ENCODE data around the gene TSPAN4. TPM values are rescaled to one million over a fixed set of nuclear protein-coding genes. Genes with fewer than 3 reads are reported as not detected.

The TSPAN4 gene
- polyA plus RNA-seq, 3 donors = 52.6 to 75.5 (median 63.1) TPM

GRCh38 chr11:829176-829846 is 13.3 kb upstream of the TSPAN4 start:
- peak overlapping the region; percentile 54 for H2AFZ ChIP-seq (ENCODE audit: insufficient read depth, low read depth, low read length, poor library complexity, severe bottlenecking)
- H3K4me3 Mint-ChIP-seq = peak overlapping the region; percentile 78 to 92
- H3K27me3 ChIP-seq (ENCODE audit: control insufficient read depth in 2 of 2, insufficient read depth in 2 of 2, low read length in 2 of 2) = peaks cover 10 to 56% of the 10 kb centered on the region in 2 donors
- H3K27ac Mint-ChIP-seq = peak overlapping the region in 2 of 7 donors; percentile 36 to 45
- peaks cover 14% of the 10 kb centered on the region for H3K79me2 ChIP-seq (ENCODE audit: insufficient read depth, low read length)
- no peaks in the 10 kb centered on the region for H3K9me3 ChIP-seq (replicated peaks in 1 of 2; ENCODE audit: control insufficient read depth in 1 of 2, insufficient read depth in 1 of 2, low read length in 2 of 2)
- peaks cover 50% of the 10 kb centered on the region for H4K20me1 ChIP-seq (ENCODE audit: insufficient read depth, low read length)
- peak overlapping the region; percentile 89 for H3K4me2 ChIP-seq (replicated peaks; ENCODE audit: extremely low read depth, low read length, poor library complexity, severe bottlenecking)
- H3K36me3 Mint-ChIP-seq = peaks cover 17 to 21% of the 10 kb centered on the region in 2 donors
- TF ChIP-seq CTCF (IDR thresholded peaks at IDR 0.05) = no peak
- intact Hi-C loops (cut with micrococcal nuclease) = no loop called here
- H3K9me3 Mint-ChIP-seq = peaks cover 0 to 18% (median 1%) of the 10 kb centered on the region in 7 donors
- H3K36me3 ChIP-seq (replicated peaks in 1 of 2; ENCODE audit: control insufficient read depth in 1 of 2, insufficient read depth in 2 of 2, low read length in 2 of 2) = peaks cover 9 to 16% of the 10 kb centered on the region in 2 donors
- peaks cover 76 to 89% of the 10 kb centered on the region in 2 donors for H3K4me1 ChIP-seq (ENCODE audit: control insufficient read depth in 1 of 2, insufficient read depth in 2 of 2, low read length in 2 of 2)
- H3K4me3 ChIP-seq (replicated peaks in 1 of 3; ENCODE audit: low read depth in 2 of 3, low read length in 3 of 3) = peak overlapping the region; percentile 29 to 77 (median 43)
- 1% methylated on average over 39 of the region's 40 CpGs for WGBS (ENCODE audit: insufficient coverage)
- no peak for DNase-seq
- H3K27me3 Mint-ChIP-seq (ENCODE audit: low read depth in 3 of 3) = peaks cover 47 to 69% (median 53%) of the 10 kb centered on the region in 3 donors
- H3K27ac ChIP-seq (ENCODE audit: low read depth in 1 of 2, low read length in 2 of 2) = no peak overlapping the region
- peak overlapping the region; percentile 31 for H3K9ac ChIP-seq (ENCODE audit: insufficient read depth, low read length, poor library complexity, severe bottlenecking)
- H3K4me1 Mint-ChIP-seq = peaks cover 64% of the 10 kb centered on the region

- Histone ChIP-seq H3K27ac (ENCODE audit: low read depth in 1 of 2, low read length in 2 of 2) (no peak overlapping the region), H3K36me3 (replicated peaks in 1 of 2; ENCODE audit: control insufficient read depth in 1 of 2, insufficient read depth in 2 of 2, low read length in 2 of 2) (peaks cover 6 to 10% of the 10 kb centered on the region in 2 donors), H3K27me3 (ENCODE audit: control insufficient read depth in 2 of 2, insufficient read depth in 2 of 2, low read length in 2 of 2) (peaks cover 10 to 61% of the 10 kb centered on the region in 2 donors), H4K20me1 (ENCODE audit: insufficient read depth, low read length) (peaks cover 50% of the 10 kb centered on the region), H3K9ac (ENCODE audit: insufficient read depth, low read length, poor library complexity, severe bottlenecking) (peak overlapping the region; percentile 31), H3K4me1 (ENCODE audit: control insufficient read depth in 1 of 2, insufficient read depth in 2 of 2, low read length in 2 of 2) (peaks cover 82 to 94% of the 10 kb centered on the region in 2 donors), H3K79me2 (ENCODE audit: insufficient read depth, low read length) (peaks cover 18% of the 10 kb centered on the region), H2AFZ (ENCODE audit: insufficient read depth, low read depth, low read length, poor library complexity, severe bottlenecking) (peak overlapping the region; percentile 54), H3K4me3 (replicated peaks in 1 of 3; ENCODE audit: low read depth in 2 of 3, low read length in 3 of 3) (peak overlapping the region; percentile 29 to 77 (median 43)), H3K9me3 (replicated peaks in 1 of 2; ENCODE audit: control insufficient read depth in 1 of 2, insufficient read depth in 1 of 2, low read length in 2 of 2) (no peaks in the 10 kb centered on the region), H3K4me2 (replicated peaks; ENCODE audit: extremely low read depth, low read length, poor library complexity, severe bottlenecking) (peak overlapping the region; percentile 89)
- no peak overlapping the region for H3K27ac Mint-ChIP-seq
- H3K9me3 Mint-ChIP-seq = peaks cover 0 to 18% (median 1%) of the 10 kb centered on the region in 7 donors
- WGBS (ENCODE audit: insufficient coverage) = under 1% methylated on average over 39 of the region's 39 CpGs
- no peak for TF ChIP-seq CTCF (IDR thresholded peaks at IDR 0.05)
- intact Hi-C loops (cut with micrococcal nuclease) = no loop called here
- peaks cover 47 to 74% (median 52%) of the 10 kb centered on the region in 3 donors for H3K27me3 Mint-ChIP-seq (ENCODE audit: low read depth in 3 of 3)
- H3K36me3 Mint-ChIP-seq = peaks cover 12 to 17% of the 10 kb centered on the region in 2 donors
- peaks cover 70% of the 10 kb centered on the region for H3K4me1 Mint-ChIP-seq
- peak overlapping the region; percentile 78 to 92 for H3K4me3 Mint-ChIP-seq
- DNase-seq = no peak
Observed at GRCh38 chr11:829847-830294, 12.8 kb upstream of the TSPAN4 start.

Measured in CD14-positive monocyte (primary cell).